ENCODE results near the gene REV3L.
"Not testable (repeated sequence)": the region's sequence is repeated elsewhere in the genome, so short reads cannot be mapped to it uniquely, and the experiment has no call there.

Gene REV3L

DNA sequence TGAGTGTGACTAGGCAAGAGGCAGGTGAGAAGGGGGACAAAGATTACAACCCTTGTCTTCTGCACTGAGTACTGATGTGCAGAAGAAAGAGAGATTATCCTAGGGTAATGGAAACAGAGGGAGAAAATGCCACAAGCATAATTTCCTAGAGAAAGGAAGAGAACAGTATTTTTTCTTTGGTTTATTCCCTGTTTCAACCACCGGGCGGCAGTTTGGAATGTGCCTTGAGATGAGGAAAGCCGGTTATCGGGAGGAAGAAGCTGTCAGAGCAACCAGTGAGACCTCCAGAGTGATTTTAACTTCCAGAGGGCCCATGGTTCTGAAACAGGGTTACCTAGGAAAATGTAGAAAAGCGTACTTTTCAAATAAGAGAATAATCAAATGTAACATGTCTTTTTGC is 121.4 kb downstream of the REV3L start:
- no peak for DNase-seq (ENCODE audit: low read depth in 3 of 3)

DNA sequence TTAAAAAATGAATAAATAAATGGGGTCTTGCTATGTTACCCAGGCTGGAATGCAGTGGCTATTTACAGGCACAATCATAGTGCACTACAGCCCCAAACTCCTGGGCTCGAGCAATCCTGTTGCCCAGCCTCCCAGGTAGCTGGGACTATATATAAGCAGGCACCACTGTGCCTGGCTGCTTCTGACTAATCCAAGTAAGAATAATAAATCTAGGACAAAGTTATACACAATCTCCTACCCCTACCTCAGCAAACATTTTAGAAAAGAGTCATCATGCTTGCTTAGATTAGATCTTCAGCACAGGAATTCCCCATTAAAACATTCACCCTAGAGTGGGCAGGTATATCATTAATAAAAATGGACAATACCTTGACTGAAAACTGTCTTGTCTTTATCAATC is 124.6 kb downstream of the REV3L start:
- no peak for DNase-seq (ENCODE audit: low read depth in 3 of 3)

DNA sequence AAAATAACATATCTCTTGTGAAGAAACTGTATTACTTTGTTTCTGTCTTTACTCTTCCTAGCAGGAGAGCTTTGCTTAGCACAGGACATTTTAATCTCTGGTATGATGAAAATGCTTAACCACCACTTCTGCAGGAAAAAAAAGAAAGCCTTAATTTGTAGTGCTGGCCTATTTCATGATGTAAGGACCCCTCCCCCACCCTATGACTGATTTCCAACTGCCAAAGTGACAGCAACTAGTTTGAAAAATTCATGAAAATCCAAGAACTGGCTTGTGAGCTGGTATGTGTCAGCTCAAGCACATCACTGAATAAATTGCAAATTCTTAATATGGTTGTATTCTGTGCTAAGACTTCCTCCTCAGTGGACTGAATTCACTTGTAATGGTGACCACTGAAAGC is 125.3 kb downstream of the REV3L start:
- DNase-seq (ENCODE audit: low read depth in 3 of 3) = no peak

DNA sequence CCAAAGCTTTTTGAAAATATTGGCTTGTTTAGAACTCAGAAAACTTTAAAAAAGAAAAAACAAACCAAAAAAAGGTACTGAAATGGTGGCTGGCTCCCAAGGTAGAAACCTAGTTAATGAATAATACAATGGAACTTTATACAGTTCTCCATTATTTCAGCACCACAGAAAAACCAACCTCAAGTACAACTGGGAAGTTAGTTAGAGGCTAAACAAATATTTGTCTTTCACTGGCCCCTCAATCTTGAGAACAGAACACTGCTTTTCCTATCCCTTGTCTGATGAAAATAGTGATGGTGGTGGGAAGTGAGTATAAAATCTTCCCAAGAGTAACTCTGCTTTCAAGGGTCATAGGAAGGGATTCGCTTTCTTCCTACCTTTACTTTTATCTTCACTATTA is 126.5 kb downstream of the REV3L start:
- no peak for DNase-seq (ENCODE audit: low read depth in 3 of 3)

DNA sequence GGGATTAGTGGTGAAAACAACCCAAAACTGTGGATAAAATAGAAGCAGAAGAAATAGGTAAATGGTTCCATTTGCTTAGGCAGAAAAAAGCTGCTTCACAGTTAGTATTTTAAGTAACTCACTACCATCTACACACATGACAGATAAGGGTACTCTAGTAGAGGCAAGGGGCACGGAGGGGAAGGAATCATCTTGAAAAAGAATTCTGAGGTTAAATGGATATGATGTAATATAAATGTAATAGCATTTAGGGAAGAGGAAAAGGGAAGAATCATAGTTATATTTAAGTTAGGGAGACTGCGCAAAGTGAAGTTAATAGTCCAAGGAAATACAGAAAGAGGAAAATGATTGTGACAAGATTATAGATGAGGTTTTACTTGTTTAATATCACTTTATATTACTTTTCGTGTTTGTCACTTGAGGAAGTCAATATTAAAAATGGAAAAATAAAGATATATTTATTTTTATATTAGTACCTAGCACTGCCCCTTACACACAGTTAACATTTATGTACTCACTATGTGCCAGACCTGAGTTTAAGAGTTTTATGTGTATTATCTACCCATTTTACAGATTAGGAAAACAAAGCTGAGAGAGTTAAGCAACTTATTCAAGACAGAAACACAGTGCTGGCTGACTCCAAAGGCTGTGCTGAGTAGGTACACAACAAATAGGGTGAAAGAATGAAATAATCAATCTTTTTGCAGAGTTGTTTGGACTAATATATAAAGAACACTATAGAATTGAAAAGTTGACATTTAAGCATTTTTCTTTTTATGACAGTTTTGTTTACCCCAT is 128.1 kb downstream of the REV3L start:
- no peak for DNase-seq (ENCODE audit: low read depth in 3 of 3)

DNA sequence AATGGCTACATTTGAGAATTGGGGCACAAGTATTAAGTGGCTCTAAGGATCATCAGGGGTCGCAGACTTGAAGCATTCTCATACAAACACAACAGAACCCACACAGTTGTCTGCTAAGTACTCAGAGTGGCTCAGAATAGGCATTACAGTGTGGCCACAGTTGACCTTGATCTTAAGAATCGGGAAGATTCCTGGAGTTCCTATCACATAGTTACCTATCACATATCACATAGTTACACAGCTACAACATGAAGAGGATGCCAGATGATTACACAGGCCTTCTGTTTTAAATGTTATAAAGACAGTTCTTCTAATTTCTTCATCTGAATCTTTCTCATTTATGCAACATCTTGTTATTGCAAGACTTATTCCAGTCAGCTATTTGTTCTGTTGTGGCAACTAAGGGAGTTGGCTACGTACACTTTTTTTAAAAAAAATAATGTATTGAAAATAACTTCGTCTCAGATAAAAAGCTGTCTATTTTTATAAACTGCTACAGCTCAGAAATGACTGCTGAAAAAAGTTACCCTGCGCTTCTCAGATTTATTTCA is 129.0 kb downstream of the REV3L start:
- DNase-seq (ENCODE audit: low read depth in 3 of 3) = no peak

DNA sequence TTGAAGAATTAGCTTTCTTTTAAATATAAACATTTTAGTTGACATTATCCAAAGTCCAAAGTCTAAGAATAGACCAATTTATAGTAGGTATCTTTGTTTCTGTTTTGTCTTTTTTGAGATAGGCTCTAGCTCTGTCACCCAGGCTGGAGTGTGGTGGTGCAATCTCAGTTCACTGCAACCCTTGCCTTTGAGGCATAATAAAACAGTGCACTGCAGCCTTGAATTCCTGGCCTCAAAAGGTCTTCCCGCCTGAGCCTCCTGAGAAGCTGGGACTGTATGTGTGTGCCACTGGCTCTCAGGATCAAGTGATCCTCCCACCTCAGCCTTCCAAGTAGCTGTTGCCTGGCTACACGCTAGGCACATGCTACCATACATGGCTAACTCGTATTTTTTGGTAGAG is 135.4 kb downstream of the REV3L start:
- DNase-seq (ENCODE audit: low read depth in 3 of 3) = no peak

DNA sequence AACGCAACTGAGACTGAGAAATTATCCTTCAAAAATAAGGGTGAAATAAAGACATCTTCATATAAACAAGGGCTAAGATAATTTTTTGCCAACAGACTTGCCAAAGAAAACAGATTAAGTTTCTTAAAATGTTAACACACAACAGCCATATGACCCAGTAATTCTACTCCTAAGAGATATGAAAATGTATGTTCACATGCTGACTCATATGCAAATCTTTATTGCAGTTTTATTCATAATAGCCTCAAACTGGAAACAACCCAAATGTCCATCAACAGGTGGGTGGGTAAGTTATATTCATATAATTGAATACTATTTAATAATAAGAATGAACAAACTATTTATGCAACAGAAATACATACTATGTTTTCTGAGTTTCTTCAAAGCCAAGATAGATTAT is 140.1 kb downstream of the REV3L start:
- no peak for DNase-seq (ENCODE audit: low read depth in 3 of 3)

DNA sequence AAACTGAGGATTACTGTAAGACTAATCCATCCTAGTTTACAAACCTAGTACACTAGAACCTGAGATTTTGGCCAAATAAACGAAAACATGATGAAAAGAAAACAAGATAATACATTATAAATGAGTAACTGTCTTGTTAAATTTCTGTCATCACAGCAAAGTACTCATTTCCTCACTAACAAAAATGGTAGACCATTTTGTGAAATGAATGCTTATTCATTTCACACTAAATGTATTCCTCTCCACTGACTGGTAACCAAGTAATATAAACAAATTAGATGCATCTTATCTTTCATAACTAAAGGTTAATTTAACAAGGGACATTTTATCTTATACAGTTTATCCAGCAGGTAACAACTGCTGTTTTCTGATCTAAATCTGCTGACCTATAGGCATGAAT is 143.7 kb downstream of the REV3L start:
- no peak for DNase-seq (ENCODE audit: low read depth in 3 of 3)

DNA sequence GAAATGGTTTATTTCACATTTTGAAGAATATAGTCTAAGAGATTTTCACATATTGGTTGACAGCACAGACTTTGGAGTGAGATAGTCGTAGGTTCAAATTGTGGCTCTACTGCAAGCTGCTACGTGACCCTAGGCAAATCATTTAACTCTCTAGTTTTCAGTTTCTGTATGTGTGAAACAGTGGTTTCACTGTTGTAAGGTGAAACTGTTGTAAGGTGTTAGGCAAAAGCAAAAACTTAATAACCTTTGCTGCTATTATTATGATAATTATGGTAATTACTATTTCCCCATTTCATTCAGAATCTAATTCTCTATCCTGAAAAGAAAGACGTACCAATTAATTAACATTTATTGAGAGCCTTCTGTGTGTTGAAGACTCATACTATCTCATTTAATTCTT is 144.2 kb downstream of the REV3L start:
- no peak for DNase-seq (ENCODE audit: low read depth in 3 of 3)

DNA sequence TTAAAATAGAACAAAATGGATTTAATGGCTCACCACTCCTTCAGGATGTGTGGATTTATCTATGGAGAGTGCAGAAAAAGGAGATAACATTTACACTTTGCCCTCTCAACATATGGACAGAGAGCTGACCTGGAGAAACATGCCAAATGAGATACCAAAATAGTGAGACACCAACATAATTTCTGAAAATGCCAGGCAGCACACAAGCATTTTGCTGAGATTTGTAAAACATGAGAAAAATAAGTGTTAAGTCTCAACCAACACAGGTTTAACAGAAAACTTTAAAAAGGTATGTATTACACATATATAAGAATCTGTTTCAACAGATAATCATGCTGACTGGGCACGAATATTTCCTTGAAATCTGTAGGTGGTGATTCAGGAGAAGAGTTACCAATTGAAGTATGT is 145.2 kb downstream of the REV3L start:
- no peak for DNase-seq (ENCODE audit: low read depth in 3 of 3)

DNA sequence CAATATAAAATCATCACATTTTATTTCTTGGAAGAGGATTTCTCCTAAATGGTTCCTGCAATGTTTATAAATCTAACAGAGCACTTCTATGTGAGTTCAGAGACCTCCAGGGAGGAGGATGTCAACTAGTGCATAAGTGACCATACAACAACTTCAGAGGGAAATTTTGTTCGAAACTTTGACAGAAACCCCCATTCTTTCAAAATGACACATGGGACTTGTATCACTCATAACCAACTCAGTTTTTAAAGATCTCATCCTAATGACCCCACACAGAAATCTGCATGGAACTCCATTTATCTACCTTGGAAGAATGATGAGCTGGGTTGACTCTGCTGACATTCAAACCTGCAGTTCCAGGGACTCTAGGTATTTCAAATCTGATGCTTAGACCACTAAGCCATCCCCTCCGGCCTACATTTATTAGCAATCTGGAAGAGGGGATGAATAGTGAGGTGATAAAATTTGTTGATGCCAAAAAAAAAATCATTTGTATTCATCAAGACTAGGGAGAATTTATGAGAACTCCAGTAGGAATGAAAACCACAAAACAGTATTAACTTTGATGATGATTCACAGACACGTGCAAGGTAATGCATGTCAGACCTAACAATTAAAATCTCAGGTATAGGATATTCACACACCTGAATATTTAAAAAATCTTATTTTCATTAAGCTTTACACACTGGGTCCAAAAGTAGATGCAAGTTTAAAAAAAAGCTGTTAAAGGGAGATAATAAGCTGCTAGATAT is 153.0 kb downstream of the REV3L start:
- no peak for DNase-seq (ENCODE audit: low read depth in 3 of 3)

DNA sequence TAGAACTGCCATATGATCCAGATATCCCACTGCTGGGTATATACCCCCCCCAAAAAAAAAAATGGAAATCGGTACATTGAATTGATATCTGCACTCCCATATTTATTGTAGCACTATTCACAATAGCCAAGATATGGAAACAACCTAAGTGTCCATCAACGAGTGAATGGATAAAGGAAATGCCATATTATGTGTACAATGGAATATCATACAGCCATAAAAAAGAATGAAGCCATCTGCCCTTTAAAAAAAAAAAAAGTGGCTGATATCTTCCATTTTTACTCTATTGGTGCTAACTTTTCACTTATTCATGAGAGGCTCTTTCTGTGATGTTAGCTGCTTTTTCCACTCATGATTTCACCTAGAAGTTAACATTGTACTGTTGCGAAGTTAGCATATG is 156.5 kb downstream of the REV3L start:
- DNase-seq (ENCODE audit: low read depth in 3 of 3) = no peak

DNA sequence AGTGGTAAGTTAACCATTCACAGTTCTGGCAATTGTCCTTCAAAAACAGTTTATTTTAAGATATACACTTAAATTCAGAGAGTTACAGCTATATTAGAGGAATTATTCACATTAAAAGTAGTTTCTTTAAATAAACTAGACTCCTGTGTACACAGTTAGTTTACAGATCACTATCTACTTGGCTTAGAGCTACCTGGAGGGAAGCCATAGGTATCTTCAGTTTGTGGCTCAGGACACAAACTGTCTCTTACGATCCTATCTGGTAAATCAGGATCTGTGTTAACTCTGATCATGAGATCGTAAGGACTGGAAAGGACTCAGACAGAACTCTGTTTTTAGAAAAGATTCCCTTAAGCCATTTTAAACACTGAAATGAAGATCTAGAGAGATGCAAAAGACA is 160.9 kb downstream of the REV3L start:
- DNase-seq (ENCODE audit: low read depth in 3 of 3) = no peak

DNA sequence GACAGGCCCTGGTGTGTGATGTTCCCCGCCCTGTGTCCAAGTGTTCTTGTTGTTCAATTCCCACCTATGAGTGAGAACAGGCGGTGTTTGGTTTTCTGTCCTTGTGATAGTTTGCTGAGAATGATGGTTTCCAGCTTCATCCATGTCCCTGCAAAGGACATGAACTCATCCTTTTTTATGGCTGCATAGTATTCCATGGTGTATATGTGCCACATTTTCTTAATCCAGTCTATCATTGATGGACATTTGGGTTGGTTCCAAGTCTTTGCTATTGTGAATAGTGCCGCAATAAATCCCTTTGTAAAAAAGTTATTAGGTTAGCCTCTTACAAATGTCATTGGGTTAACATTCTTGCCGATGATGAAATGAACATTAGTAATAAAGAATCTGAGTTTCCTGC is 175.1 kb downstream of the REV3L start:
- not testable (repeated sequence) for DNase-seq (ENCODE audit: low read depth in 3 of 3)

DNA sequence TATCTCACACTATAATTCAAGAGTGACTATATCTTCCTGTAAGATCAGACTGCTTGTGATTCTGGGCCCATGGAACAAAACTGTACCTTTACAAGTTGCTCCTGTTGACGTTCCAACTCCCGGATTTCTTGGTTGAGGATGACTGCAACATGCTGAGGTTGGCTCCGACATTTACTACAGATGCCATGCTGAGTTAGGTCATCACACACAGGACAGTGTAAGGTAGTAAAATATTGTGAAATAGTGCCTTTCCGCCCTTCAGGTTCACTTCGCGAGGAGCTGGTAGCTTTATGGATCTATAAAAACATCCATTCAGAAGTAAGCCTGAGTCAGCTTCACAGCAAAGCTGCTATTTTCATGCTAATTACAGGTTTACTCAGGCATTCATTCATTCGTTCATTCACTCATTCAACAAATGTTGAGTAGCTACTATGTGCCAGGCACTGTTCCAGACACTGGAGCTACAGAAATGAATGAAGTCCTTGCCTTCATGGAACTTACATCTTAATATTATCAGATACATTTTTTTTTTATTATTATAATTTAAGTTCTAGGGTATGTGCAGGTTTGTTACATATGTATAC is 175.7 kb downstream of the REV3L start:
- DNase-seq (ENCODE audit: low read depth in 3 of 3) = no peak

DNA sequence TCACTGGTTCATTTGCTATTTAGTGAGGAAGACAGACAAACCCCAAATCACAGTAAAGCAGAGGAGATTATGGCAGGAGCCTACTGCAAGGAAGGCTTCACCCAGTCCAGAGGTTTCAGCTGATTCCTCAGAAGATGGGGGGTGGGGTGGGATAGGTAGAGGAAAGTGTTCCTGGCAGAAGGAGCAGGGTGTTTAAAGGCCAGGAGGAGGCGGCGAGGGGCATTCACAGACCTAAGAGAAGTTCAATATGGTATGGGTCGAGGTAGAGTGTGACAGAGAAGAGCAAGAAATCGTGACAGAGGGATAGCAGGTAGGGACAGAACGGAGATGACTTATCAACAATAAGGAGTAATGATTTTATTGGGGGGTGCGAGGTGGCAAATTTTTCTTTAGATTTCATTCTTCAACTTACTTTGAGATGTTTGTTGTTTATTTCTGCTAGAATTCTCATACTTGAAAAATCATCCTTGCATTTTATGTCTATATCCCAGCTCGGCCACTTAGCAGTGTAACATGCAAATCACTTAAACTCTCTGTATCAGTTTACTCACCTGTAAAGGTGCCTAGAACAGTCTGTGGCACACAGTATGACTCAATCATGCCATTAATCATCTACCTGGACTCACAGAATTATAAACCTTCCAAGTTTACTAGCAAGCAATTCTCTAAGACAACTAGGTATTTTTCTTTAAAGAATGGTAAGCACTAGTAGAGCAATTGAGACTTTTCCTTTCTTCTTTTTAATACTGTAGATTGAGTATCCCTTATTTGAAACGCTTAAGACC is 176.7 kb downstream of the REV3L start:
- no peak for DNase-seq (ENCODE audit: low read depth in 3 of 3)

DNA sequence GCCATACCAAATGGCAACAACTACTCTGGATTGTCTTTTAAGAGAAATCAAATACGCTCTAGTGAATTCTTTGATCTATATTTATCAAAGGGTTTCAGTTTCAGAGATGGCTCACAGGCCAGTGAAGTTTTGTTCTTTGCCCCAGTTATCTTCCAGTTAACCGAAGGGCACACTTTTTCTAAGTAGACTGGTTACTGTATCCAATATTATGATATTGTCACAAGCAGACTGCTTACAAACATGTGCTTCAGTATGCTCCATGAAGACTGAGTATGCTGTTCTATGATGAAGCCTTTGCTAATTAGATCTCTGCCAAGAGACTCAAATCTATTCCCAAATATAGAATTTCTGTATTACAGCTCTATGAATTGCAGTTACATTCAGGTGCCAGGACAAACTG is 181.1 kb downstream of the REV3L start:
- DNase-seq (ENCODE audit: low read depth in 3 of 3) = no peak

DNA sequence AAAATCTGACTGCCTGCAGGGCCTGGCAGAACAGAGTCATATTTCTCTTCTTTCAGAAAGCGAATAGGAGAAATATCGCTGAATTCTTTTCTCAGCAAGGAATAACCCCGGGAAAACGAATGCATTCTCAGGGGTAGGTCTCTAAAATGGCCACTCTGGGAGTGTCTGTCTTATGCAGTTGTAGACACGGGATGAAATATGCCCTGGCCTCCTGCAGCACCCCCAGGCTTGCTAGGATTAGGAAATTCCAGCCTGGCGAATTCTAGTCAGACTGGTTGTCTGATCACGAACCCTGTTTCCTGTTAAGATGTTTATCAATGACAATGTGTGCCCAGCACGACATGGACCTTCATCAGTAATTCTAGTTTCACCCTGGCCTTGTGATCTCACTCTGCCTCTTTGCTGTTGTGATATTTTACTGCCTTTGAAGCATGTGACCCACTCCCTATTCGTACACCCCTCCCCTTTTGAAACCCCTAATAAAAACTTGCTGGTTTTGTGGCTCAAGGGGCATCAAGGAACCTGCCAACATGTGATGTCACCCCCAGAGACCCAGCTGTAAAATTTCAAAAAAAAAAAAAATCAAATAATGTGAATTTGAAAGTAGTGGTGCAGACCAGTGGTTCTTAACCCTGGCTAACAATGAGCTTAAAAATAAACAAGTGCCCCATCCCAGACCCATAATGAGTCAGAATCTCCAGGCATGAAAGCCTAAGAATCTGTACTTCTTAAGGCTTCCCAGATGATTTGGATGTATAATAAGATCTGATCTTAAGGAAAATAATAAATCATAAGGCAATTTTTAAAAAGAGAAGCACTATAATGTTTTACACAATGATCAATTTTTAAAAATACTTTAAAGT is 181.8 kb downstream of the REV3L start:
- not testable (repeated sequence) for DNase-seq (ENCODE audit: low read depth in 3 of 3)

DNA sequence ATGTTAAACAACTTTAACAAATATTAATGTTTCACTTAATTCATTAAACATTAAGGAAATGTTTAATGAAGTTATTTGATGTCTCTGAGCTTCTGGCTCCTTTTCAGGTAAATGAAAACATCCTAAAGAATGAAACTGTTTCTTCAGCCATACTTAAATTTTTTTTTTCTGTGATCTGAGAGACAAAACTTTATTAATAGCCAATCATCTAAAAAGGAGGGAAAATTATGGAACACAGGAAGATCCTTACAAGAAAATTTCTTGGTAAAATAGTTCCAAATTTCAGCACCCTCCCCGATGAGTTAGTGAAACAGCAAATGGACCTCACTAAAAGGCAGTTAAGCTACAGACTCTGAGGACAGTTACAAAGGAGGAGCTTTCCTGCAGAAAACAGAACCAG is 185.2 kb downstream of the REV3L start:
- no peak for DNase-seq (ENCODE audit: low read depth in 3 of 3)

DNA sequence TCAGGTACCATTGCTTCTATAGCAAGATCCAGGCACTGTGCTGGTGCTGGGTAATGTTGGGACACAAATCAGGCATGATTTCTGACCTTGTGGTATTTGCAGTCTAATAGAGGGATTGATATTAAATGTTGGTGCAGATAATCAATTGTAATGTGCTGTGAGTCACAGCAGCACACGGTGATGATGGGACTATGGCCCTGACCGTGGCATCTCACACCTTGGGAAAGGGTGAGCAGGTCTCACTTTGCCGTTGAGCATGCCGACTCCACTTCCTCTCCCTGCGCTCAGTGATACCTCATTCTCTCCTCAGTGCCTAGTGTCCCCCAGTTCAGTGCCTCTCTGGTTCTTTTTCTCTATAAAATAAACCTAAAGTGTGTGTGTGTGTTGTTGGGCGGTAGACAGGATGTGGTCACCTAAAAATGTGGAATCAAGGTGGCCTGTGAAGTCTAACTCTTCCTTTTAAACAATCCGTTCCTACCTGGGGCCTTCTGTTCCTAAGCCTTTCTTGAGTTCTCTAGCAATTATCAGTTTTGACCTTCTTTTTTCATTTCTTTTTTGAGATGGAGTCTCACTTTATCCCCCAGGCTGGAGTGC is 188.5 kb downstream of the REV3L start:
- DNase-seq (ENCODE audit: low read depth in 3 of 3) = no peak

All from stimulated activated CD4-positive, alpha-beta T cell treated with anti-CD3 and anti-CD28 coated beads, TNF-alpha, amount 100 ng/mL, for 48 hours (primary cell).